ENCODE measurements around the gene MSL1. TPM values are rescaled to one million over a fixed set of nuclear protein-coding genes. Genes with fewer than 3 reads are reported as not detected.

Gene MSL1
- polyA plus RNA-seq, 1 donor, result 111 TPM

GRCh38 chr17:40091691-40092397 is 29.9 kb upstream of the MSL1 start:
- no peak for DNase-seq (ENCODE audit: low read depth)

GRCh38 chr17:40092581-40092980 is 29.2 kb upstream of the MSL1 start:
- no peak for DNase-seq (ENCODE audit: low read depth)

DNA sequence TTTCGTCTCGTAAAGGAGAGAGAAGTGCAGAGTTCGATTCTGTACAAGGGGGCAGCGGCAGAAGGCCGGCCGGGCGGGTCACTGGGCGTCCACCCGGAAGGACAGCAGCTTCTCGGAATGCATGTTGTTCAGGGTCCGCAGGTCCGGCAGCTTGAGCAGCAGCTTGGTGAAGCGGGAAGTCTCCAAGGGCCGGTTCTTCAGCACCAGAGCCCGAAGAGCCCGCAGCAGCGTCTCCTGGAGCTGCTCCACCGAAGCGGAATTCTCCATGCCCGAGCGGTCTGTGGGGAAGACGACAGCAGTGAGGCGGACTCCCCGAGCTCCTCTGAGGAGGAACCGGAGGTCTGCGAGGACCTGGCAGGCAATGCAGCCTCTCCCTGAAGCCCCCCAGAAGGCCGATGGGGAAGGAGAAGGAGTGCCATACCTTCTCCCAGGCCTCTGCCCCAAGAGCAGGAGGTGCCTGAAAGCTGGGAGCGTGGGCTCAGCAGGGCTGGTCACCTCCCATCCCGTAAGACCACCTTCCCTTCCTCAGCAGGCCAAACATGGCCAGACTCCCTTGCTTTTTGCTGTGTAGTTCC is 28.7 kb upstream of the MSL1 start:
- no peak for DNase-seq (ENCODE audit: low read depth)

- DNase-seq (ENCODE audit: low read depth), result no peak
These were observed 28.1 kb upstream of the MSL1 start for GRCh38 chr17:40093580-40094201.

DNA sequence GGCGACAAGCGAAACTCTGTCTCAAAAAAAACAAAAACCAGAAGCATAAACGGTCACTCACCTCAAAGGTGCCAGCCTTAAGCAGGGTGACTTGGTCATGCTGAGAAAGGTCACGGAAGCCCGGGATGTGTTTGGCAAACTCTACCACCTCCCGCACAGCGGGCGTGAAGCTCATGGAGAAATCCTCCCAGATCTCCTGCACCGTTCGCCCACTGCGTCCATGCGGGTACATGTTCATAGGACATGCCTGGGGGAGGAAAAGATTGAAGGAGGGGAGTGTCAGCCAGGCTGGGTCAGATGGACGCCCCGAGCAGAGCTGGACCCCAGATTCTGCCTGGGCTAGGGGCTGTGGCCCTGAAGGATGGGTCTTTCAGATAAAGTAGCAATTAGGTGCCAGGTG is 26.9 kb upstream of the MSL1 start:
- DNase-seq (ENCODE audit: low read depth), result no peak

- DNase-seq (ENCODE audit: low read depth), result no peak
These were observed 26.3 kb upstream of the MSL1 start for GRCh38 chr17:40095351-40095943.

DNA sequence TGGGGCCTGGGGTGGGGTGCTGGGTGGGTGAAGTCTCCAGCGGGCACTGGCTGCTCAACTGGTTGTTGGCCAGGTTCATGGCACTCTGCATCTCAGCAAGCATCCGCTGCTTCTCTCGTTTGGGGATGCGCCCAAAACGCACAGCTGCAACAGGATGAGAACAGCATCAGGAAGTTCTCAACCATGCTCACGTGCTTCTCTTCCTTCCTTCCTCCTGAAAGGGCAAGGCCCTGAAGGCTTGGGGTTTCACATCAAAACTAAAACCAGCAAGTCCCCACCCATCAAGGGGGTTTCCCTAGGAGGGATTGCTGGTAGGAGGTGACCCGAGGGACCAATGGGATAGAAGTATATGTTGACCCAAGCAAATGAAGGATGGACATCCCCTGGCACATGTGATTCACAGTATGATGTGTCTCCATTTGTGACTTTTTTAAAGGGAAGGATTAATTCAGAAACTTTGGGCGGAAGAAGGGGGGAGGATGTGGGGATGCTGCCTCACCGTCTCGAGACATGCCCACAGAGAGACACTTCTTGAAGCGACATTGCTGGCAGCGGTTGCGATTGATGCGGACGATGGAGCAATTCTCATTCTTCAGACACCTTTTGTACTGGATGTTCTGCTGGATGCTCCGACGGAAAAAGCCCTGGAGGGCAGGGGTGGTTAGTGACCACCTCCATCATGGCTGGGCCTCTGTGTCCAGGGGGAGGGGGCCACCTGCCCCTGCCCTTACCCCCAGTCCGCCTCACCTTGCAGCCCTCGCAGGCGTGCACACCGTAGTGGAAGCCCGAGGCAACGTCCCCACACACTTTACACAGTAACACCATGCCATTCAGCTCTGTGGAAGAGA is 25.6 kb upstream of the MSL1 start:
- no peak for DNase-seq (ENCODE audit: low read depth)

DNA sequence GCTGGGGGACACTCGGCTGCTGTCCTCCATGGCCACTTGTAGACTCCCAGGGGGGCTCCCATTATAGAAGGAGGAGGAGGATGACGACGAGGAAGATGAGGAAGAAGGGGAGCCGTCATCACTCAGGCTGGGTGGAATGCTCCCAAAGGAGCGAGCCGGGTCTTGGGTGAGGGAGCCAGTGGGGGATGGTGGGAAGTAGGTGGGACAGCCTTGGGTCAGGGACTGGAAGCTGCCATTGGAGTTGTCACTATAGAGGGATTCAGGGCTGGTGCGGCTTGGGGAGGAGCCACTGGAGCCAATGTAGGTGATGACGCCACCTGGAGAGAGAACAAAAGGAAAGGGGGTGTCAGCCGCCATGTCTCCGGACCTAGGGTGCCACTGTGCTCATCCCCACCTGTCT is 24.7 kb upstream of the MSL1 start:
- DNase-seq (ENCODE audit: low read depth), result no peak

- no peak for DNase-seq (ENCODE audit: low read depth)
These were observed 23.6 kb upstream of the MSL1 start for GRCh38 chr17:40097931-40098845.

DNA sequence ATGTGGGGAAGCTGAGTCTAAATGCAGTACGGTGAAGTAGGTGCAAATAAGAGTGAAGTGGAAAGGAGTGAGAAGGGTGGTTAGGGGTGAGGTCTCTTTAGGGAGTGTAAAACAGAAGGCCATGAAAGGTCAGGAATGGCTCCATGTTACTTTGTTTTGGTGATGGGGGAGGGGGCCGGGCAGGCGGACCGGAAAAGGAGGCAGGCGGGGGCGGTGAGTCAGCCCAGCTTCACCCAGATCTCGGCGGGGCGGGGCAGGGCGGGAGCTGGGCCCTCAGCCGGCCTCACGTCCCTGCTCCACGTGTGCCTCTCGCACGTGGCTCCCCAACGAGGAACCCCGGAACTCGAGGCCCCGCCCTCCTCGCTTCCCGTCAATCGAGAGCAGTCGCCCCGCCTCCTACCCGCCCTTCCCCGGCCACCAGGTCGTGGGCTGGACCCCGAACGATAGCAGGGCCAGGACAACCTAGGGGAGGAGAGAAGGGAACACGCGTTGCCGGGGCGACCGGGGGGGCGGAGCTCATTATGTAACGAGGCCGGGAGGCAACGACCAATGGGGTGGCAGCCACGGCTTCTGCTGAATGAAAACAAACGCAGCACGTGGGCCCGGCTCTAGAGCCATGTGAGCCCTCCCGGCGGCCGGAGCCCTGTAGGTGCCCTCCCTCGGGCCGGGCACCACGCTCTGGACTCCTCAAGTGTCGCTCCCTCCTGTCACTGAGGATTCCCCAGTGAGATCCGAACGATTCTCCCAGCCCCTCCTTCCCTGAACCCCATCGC is 22.7 kb upstream of the MSL1 start:
- no peak for DNase-seq (ENCODE audit: low read depth)

DNA sequence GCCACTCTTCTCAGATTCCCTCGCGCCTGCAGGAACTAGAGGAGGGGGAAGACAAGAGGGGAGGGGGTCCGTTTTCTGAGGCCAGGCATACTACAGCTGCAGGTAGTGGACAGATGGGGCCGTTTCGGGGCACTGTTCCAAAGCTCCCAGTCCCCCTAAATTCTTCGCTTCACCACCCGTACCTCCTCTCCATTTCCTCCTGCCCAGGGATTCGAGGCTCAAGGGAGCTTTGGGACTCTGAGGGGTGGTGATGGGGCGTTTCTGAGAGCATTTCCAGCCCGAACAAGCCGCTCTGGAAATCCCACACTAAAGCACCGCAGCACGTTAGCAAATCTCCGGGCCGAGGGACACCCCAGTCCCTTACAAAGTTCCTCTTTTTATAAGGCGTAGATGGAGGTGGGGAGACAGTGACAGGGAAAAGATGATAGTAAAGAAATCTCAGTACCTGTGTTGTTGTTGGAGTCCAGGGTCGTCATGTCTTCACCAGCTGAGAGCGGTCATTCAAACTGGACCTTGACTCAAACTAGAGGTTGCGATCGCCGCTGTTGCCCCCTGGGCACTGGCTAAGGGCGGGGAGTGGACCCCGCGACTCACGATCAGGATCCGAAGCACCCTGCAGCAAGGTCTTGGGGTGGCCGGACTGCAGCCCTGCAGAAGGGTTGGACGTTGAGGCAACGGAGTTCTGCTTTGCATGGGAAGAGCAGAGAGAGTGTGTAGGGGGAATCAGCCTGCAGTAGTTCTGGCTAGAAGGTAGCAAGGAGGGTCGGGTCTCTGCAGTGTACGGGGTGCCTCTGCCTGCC is 22.0 kb upstream of the MSL1 start:
- no peak for DNase-seq (ENCODE audit: low read depth)

DNA sequence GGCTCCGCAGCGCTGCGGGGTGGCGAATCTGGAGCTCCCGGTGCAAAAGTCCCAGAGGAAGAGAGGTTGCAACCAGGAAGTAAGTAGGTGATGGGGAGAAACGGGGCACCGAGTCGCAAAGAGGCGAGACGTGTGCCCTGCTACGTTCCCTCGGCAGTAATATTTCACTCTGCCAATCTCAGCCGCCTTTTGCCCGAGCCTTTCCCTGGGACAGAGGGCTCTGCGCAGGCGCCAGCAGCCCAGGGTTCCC is 21.4 kb upstream of the MSL1 start, which contains the start of gene NR1D1:
TSS of gene NR1D1 (minus strand) at position 171 of the 250 bp plus-strand sequence. CDS start 495 bp downstream, outside the sequence.
- no peak for DNase-seq (ENCODE audit: low read depth)

GRCh38 chr17:40100669-40101366 is 21.0 kb upstream of the MSL1 start:
- DNase-seq (ENCODE audit: low read depth), result peak; percentile 83

DNA sequence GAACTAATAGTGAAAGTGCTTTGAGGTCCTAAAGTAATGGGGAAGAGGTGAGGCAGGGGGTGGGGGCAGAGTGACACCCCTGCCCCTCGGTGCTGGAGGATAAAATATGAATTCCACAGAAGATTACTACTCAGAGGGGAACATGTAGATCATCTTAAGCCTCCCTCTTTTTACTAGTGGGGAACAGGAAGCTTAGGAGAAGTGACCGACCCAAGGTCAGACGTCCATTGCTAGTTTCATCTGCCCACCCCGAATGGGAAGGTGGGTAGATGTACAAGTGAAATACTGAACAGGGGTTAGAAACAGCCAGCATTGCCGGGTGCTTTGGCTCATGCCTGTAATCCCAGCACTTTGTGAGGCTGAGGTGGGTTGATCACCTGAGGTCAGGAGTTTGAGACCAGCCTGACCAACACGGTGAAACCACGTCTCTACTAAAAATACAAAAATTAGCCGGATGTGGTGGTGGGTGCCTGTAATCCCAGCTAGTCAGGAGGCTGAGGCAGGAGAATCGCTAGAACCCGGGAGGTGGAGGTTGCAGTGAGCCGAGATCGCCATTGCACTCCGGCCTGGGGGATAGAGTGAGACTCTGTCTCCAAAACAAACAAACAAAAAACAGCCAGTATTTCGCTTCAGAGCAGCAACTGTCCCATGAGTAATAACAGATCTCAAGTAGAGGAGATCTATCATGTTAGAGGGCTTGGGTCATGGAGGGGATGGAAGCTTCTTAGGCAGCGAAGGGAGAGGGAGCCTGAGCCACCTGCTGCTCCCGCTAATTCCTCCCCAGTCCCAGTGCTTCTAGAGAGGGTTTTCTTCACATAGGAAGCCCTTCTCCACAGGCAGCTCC is 20.2 kb upstream of the MSL1 start:
- no peak for DNase-seq (ENCODE audit: low read depth)

- no peak for DNase-seq (ENCODE audit: low read depth)
These were observed 18.6 kb upstream of the MSL1 start for GRCh38 chr17:40103071-40103661.

DNA sequence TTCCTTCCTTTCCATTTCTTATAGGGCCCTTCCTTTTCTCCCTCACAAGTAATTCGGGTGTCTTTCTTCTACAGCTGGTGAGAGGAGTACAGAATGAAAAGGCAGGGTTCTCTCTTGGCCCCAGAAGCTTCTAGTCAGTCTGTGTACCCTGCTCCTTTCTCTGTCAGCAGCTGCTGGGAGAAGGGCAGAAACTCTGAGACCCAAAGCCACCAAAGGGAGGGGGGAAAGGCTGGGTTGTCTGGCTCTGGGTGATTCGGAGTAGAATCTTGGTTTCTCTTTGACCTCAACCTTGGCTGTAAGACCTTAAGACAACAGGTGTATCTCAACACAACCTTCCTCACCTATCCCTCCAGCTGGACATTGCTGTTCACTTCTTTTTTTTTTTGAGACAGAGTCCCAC is 18.1 kb upstream of the MSL1 start:
- no peak for DNase-seq (ENCODE audit: low read depth)

Measured in forelimb muscle (tissue), 1 donor.